HG03064 (cell line): Measurements from ENCODE around the gene TNFRSF12A.
"Not testable (repeated sequence)": the region's sequence is repeated elsewhere in the genome, so short reads cannot be mapped to it uniquely, and the experiment has no call there.

ENCODE experiments used
- ATAC-seq: cut with Tn5 transposase; IDR thresholded peaks from one replicate; pipeline ENCODE4 v1.9.1; 2021; ENCODE audit warnings: low read depth; ENCODE audit not compliant: unreplicated experiment

The TNFRSF12A gene

DNA sequence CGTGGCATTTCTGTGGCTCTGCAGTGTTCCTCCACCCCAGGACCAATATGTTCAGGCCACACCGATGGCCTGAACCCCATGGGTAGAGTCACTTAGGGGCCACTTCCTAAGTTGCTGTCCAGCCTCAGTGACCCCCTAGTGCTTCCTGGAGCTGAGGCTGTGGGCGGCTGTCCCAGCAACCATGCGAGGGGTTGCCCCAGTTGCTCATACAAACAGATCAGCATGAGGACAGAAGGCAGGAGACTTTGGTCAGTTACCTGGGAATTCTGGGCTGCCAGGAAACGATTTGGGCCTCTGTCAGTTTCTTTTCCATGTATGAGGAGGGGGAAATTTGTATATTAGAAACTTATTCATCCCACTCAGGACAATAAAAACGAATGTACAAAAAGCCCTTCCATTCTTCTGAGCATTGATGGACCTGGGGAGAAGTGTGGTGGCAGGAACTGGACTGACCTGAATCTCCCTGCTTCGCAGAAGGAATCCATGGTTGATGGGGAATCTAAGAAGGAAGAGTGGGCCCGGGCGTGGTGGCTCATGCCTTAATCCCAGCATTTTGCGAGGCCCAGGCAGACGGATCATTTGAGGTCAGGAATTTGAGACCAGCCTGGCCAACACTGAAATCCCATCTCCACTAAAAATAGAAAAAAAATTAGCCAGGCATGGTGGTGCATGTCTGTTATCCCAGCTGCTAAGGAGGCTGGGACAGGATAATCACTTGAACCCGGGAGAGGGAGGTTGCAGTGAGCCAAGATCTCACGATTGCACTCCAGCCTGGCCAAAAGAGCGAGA, 40.4 kb downstream of the TNFRSF12A start:
- no peak for ATAC-seq

DNA sequence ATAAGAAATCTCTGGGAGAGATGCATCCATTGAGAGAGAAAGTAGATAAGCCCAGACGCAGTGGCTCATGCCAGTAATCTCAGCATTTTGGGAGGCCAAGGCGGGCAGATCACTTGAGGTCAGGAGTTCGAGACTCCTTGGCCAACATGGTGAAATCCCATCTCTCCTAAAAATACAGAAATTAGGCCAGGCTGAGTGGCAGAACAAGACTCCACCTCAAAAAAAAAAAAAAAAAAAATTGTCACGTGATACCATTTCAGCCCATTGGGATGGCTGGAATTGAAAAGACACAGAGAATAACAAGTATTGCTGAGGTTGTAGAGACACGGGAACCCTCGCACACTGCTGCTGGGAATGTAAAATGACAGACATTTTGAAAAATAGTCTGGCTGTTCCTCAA, 42.4 kb downstream of the TNFRSF12A start:
- ATAC-seq: no peak

DNA sequence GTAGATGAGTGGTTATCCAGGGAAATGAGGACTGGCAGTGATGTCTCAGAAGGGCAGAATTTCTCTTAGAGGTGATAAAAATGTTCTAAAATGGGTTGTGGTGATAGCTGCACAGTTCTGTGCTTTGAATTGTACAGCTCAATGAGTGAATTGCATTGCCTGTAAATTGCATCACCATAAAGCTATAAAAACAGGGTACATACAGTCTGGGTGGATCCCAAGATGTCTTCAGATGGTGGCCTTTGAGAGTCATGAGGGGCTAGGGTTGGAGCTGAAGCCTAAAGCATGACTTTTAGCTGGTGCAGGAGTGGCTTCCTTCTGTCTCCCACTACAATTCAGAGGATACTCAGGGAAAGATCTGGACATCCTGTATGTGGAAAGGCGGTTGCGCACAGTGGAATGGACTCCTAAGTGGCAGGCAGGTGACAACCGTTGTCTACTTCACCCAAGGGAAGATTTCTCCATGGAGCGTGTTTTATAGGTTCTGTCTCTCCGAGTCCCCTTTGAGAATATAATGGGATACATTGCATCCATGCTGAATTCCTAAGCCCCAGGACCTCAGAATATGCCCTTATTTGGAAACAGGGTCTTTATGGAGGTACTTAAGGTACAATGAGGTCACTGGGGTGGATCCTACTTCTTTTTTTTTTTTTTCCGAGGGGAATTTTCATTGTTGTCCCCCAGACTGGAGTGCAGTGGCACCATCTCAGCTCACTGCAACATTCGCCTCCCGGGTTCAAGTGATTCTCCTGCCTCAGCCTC, 43.6 kb downstream of the TNFRSF12A start:
- no peak for ATAC-seq

DNA sequence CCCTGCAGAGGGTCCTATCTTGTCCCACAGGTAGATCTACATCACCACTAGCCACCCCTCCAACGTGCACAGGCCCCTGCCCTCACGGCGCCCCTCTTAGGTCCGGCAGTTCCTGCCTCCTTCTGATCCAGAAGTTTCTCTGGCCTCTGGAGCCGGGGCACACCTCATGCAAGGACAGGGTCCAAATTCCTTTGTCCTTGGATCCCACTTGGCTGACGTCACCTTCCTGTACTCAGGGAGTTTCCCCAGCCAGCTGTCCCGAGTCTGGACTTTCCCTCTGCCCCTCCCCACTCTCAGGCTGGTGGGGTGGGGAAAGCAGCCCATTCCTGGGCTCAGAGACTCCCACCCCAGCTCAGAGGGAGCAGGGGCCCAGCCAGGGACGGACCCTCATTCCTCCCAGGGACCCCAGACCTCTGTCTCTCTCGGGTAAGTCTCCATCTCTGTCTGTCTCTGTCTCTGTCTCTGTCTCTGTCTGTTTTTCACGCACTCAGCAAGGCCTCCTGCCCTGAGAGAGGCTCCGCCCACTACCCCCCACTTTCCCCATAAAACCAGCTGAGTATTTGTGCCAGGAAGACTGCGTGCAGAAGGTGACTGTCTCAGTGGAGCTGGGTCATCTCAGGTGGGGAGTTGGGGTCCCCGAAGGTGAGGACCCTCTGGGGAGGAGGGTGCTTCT, 45.0 kb downstream of the TNFRSF12A start, which contains the start of gene IL32:
IL32 (plus strand) TSS at position 572 of the 673 bp plus-strand sequence. CDS start 172 bp downstream, outside the sequence.
- no peak for ATAC-seq

DNA sequence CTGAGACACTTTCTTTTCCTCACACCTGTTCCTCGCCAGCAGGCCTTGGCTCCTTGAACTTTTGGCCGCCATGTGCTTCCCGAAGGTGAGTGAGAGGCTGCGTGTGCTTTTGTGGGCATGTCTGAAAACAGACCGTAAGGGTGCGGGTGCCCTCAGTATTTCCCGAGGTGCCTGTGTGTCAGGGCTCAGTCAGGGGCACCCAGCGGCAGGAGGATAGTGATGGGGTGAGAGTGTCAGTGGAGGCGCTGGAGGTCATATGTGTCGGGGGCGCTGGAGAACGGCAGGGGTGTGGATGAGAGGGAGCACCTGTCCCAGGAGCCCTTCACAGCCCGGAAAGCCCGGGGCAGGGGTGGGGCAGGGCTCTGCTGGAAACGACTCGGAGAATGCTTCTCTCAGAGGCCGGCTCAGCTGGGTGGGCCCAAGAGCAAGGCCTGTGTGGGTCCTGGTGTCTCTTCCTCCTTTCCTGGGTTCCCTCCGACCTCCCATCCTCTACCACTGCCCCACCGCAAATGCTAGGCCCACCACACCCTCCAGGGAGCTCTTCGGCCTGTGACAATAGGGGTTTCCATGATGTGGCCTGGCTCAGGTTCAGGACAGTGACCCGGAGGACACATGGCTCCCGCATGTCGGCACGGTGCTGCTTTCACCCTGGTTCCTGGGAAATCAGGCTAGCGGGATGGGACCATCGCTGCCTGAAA, 45.7 kb downstream of the TNFRSF12A start:
- ATAC-seq: no peak

DNA sequence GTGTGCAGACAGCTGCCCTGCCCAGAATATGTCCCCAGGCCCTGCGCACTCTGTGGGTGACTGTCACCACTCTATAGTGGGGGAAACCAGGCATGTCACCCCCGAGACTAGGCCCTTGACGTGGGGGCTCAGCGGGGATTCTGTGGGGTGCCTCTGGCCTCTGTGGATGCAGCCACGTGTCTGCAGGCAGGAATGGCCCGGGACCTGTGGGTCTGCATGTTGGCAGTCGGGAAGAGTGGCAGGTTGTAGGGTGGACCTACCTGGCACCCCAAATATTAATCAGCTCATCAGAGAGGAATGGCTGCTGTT, 46.2 kb downstream of the TNFRSF12A start:
- no peak for ATAC-seq

DNA sequence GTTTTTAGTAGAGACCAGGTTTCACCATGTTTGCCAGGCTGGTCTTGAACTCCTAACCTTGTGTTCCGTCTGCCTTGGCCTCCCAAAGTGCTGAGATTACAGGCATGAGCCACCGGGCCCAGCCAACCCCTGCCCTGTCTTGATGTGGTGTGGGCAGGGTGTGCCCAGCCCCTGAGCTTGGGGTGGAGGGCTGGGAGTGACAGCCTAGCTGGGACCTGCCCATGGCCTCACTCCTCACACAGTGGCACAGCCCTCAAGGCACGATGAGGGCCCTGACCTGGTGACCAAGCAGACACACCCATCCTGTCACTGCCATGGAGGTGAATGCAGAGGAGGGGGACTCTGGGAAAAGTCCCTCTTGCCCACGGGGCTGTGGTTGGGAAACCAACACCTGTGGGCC, 48.3 kb downstream of the TNFRSF12A start:
- ATAC-seq: no peak

DNA sequence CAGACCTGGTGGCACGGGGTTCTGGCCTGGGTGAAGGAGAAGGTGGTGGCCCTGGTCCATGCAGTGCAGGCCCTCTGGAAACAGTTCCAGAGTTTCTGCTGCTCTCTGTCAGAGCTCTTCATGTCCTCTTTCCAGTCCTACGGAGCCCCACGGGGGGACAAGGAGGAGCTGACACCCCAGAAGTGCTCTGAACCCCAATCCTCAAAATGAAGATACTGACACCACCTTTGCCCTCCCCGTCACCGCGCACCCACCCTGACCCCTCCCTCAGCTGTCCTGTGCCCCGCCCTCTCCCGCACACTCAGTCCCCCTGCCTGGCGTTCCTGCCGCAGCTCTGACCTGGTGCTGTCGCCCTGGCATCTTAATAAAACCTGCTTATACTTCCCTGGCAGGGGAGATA, 49.0 kb downstream of the TNFRSF12A start:
- ATAC-seq: not testable (repeated sequence)

DNA sequence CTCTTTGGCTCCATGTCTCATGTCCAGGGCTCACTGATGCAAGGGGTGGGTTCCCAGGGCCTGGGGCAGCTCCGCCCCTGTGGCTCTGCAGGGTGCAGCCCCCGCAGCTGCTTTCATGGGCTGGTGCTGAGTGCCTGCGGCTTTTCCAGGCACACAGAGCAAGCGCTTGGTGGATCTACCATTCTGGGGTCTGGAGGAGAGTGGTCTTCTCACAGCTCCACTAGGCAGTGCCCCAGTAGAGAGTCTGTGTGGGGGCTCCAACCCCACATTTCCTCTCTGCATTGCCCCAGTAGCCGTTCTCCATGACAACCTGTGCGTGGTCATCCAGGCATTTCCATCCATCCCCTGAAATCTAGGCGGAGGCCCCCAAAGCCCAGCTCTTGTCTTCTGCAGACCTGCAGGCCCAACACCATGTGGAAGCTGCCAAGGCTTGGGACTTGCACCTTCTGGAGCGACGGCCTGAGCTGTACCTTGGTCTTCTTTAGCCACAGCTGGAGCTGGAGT, 50.5 kb downstream of the TNFRSF12A start:
- no peak for ATAC-seq

DNA sequence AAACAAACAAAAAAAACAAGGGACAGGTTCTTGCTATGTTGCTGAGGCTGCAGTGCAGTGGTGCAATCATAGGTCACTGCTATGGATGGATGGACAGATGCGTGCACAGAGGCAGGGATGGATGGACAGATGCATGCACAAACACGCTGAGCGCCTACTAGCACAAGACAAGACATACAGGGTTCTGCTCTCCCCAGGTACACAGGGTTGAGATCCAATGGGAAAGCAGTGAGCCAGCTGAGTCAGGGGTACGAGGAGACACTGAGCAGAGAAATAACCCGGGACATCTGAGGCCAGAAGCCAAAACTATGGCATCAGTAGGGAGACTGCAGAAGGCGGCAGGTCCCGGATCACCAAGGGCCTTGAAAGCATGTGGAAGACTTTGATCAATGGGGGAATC, 51.5 kb downstream of the TNFRSF12A start:
- no peak for ATAC-seq
